ENCODE results near the gene IL13.
"Not testable (repeated sequence)": the region's sequence is repeated elsewhere in the genome, so short reads cannot be mapped to it uniquely, and the experiment has no call there.

The IL13 gene

DNA sequence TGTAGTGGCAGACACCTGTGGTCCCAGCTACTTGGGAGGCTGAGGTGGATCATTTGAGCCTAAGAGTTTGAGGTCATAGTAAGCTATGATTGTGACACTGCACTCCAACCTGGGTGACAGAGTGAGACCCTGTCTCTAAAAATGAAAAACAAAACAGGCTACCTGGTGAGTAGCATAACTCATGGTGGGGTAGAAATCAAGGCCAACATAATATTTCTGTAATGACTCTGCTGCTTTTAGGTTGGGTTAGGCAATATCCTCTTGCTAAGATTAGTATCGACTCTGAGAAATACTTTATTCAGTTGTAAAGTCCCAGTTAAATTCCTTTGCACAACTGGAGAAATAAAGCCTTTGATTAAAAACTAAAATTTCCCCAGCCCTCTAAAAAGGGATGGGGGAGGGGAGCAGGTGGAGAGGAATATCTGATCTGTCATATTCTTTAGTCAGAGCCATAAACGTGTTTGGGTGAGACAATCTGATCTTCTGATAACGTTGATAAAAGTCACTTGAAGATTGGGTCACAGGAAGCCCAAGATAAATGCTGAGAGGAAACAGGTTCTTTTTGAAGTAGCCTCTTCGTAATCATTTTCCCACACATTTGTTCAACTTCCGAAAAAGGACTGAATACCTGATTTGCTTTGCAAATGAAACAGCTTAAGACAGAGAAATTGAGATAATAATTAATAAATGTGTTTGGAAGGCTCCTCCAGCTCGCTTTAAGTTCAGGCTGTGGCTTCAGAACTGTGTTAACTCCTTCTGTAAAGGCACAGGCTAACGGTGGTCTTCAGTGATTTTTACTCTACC lies 30.8 kb downstream of the IL13 start:
- DNase-seq (ENCODE audit: low read depth), result no peak

DNA sequence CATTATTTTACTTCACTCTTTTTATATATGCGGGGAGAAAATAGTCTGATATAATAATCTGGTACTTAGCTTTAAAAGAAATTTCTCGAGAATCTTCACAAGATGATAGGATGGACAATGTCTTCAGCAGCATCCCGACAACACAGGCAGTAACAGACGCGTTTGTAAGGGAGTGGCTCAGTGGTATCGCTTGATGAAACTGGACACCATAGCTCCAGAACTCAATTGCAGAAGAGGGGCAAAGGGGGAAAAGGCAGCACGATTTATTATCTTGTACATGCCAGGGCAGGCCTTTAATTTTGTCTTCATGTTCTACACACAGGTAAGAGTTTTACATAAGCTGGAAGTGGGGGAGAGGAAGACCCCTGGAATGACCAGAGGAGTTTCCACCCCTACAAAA lies 31.5 kb downstream of the IL13 start:
- no peak for DNase-seq (ENCODE audit: low read depth)

DNA sequence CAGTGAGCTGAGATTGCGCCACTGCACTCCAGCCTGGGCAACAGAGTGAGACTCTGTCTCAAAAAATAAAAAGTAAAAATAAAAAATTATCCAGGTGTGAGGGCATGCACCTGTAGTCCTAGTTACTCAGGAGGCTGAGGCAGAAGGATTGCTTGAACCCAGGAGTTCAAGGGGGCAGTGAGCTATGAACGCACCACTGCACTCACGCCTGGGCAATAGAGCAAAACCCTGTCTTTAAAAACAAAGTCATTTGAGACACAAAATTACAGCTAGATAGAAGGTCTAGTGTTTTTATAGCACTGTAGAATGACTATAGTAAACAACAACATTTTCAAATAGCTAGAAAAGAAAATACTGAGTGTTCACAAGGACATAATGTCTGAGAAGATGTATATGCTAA lies 32.2 kb downstream of the IL13 start:
- DNase-seq (ENCODE audit: low read depth), result no peak

DNA sequence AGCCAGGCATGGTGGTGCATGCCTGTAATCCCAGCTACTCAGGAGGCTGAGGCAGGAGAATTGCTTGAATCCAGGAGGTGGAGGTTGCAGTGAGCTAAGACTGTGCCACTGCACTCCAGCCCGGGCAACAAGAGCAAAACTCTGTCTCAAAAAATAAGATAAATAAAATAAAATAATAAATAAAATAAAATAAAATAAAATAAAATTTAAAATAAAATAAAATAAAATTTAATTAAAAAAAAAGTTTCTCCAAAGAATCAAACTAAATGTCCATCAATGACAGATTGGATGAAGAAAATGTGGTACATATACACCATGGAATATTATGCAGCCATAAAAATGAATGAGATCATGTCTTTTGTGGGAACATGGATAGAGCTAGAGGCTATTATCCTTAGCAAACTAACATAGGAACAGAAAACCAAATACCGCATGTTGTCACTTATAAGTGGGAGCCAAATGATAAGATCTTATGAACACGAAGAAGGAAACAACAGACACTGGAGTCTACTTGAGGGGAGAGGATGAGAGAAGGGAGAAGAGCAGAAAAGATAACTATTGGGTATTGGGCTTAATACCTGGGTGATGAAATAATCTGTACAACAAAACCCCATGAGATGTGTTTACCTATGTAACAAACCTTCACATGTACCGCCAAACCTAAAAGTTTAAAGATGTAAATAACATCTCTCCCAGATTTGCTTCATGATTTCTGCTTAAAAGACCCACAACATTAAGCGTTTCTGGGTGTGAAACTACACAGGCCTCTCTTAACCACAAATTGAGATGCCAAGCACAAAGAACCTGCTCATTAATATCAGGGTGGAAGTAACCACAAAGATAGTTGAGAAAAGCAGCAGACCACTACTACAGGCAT lies 34.0 kb downstream of the IL13 start:
- DNase-seq (ENCODE audit: low read depth), result not testable (repeated sequence)

DNA sequence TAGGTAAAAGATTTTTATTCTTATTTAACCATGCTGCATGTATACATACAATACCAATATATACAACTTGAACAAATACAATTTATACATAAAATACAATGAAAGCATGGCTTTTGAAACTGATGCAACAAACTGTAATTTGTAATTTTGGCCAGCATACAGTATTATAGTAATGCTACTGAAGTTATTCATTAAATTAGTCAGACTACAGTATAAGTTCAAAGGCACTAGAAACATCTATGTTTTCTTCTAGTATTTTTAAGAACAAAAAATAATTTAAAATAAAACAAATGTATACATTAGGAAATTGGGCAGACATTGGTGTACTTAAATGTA lies 34.6 kb downstream of the IL13 start:
- no peak for DNase-seq (ENCODE audit: low read depth)

DNA sequence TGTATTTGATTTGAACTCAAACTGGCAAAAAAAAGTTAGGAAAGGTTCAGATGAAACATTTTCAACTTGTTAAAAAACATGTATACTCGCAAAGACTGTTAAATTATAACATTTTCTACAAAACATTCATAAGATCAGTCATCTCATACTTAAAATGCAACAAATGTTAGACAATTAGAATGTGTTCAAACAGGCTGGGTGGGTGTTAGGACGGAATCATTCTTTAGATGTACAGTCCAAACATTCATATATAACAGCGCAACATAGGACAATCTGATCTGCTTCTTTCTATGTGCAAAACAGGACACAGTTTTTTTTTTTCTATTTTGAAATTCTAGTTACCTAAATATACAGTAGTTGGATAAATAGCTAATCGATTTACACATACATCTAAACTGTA lies 38.0 kb downstream of the IL13 start:
- DNase-seq (ENCODE audit: low read depth), result no peak

DNA sequence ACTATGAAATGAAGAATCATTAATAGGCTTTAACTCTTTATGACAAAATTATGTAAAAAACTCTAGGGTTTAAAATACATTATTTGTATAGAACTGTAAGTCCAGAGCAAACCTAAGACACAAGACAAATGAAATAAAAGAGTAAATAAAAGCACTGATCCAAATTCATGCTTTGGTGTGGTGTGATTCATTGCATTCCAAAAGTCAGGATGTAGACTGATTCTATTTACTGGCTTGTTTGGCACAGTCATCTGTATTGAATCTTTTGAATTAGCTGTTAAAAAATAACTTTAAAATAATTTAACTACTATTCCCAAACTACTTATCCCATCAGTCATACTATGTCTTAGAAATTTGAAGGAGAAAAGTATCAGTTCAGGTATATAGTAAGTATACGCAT lies 46.9 kb downstream of the IL13 start:
- DNase-seq (ENCODE audit: low read depth), result no peak

DNA sequence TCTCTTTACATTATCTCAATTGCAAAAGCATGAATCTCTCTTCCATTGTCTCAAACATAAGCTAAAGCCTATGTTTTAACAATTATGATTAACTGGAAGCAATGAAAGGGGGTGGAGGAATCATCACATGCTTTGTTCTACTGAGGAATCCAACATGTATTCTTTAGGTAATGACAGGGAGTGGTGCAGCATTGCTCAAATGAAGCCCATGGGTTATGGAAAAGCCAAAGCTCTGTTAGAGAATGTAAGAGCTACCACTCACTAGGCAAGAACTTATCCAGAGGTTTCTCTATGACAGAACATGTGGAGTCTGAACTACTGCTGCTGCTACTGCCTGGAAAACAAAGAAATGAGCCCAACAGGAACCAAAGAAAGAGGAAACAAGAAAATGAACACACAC lies 50.7 kb downstream of the IL13 start:
- no peak for DNase-seq (ENCODE audit: low read depth)
